HG03571 (cell line): ENCODE results near the gene ZNF446.
"Not testable (repeated sequence)": the region's sequence is repeated elsewhere in the genome, so short reads cannot be mapped to it uniquely, and the experiment has no call there.

Source experiments
- ATAC-seq: cut with Tn5 transposase; IDR thresholded peaks from one replicate; pipeline ENCODE4 v1.9.1; 2021; ENCODE audit not compliant: unreplicated experiment

The ZNF446 gene

DNA sequence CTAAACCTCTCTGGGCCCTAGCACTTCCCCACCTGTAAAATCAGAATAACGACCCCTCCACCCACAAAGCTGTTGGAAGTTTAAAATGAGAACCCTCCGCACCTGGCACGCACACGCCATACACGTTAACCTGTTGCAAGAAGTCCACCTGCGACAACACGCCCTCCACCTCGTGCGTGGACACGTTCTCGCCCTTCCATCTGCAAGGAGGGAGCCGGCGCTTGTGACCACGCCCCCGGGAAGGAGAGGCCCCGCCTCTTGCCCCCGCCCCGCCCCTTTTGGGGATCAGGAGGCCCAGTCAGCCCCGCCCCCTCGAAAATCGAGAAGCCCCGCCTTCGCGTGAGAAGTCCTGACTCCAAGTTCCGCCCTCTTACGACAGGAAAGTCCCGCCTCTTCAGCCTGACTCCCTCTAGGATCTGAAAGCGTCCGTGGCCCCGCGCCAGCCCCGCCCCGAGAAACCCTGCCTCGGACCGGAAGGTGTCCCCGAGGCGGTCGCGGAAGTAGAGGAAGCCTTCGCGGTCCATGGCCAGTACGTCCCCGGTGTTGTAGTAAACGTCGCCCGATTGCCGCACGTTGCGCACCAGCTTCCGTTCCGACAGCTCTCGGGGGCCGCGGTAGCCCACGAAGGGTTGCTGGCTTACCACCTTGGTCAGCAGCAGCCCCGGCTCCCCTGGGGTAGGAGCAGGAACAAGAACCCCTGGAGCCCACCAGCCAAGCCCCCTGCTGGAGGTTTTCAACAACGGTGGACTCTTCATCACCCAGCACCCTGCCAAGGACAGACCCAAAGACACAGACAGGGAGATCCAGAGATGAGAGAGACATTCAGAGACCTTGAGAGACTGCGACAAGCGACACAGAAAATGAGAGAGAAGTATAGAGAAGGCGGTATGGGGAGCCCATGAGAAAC lies 23.1 kb downstream of the ZNF446 start:
- ATAC-seq = peak; percentile 73

DNA sequence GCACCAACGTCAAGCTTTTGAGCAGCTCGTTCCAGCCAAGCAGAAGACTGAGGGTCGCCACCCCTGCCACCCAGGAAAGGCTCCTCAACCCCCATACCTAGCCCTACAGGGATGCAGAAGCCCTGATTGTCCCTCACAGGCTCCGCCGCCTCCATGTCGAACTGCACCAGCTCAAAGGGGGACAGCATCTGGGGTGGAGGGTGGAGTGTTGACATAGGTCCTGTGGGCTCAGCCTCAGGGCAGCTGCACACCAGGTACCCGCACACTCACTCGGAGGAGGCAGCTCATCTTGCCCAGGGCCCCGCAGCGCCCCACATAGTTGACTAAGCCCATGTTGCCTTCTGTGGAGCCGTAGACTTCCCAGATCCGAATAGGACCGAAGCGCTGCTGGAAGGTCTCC lies 24.1 kb downstream of the ZNF446 start:
- no peak for ATAC-seq

DNA sequence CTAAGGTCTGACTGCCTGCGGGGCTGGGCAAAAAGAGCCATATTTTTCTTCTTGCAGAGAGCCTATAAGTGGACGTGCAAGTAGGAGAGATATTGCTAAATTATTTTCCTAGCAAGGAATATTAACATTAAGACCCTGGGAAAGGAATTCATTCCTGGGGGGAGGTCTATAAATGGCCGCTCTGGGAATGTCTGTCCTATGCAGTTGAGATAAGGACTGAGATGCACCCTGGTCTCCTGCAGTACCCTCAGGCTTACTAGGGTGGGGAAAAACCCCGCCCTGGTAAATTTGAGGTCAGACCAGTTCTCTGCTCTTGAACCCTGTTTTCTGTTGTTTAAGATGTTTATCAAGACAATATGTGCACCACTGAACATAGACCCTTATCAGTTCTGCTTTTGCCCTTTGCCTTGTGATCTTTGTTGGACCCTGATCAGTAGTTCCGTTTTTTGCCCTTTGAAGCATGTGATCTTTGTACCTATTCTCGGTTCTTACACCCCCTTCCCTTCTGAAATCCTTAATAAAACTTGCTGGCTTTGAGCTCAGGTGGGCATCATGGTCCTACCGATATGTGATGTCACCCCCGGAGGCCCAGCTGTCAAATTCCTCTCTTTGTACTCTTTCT lies 31.6 kb downstream of the ZNF446 start:
- not testable (repeated sequence) for ATAC-seq

DNA sequence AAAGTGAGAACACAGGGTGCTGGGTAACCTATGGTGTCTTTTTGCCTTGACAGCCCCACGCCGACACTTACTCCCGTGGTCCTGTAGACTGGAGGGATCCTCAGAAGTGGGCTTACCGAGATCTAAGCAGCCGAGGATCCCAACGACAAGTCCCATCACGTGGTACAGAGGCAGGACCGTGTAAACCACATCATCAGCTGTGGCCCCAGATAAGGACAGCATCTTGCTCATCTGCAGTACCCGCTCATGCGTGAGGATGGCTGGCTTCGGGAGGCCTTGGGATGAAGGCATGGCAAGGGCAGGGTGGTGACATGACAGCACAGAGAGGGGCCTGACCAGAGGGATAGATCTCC lies 33.6 kb downstream of the ZNF446 start:
- no peak for ATAC-seq

DNA sequence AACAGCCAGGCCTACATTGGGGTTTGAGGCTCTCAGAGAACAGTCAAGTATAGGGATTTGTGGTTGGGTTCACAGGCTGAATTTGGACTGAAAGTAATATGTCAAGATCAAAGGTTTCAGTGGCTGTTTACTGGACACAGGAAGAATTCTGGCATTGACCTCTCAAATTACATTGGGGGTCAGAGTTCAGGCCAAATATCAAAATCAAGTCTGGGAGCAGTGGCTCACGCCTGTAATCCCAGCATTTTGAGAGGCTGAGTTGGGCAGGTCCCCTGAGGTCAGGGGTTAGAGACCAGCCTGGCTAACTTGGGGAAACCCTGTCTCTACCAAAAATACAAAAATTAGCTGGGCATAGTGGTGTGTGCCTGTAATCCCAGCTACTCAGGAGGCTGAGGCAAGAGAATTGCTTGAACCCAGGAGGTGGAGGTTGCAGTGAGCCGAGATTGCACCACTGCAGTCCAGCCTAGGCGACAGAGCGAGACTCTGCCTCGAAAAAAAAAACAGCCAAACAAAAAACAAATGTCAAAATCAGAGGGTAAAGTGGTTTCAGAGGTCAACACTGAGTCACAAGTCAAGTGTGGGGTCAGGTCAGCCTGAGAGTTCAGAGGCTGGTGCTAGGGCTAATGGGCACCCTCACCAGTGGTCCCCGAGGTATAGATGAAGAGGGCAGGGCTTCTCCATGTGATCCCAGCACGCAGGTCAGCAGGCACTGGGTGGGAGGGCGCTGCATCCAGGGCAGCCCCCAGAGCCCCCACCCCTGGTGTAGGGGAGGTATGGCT lies 34.1 kb downstream of the ZNF446 start:
- ATAC-seq = no peak

DNA sequence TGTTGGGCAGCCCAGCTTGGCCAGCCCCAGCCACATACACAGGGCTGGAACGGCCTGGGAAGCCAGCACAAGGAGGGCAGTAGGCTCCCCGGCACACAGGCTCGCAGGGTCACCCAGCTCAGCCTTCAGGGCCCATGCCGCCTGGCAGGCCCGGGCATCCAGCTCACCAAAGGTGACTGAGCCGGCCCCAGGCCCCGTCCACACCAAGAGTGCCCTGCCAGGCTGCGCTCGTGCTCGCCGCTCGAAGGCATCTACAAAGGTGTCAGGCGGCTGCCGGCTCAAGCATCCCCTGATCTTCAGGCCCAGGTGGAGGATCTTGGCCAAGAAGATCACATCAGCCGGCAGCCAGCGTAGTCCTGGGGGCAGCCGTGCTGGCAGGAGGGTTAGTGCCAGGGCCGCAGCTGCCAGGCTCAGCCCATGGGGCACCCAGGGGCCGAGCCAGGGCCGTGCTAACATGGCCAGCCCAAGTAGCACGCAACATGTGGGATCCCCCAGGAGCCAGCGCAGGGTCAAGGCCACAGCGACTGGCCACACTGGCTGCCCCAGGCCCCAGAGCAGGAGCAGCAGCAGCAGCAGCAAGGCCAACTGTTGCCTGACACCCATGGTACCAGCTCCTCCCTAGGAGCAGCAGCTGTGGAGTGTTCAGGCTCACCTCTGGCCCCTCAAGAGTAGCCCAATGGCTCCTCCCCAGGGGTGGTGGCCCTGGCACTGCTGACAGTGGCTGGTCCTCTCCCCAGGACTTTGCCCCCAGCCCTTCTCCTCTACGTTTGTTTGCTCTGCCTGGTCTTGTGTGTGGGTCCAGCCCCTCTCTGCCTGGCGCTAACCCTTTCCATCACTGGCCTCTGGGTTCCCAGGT lies 35.4 kb downstream of the ZNF446 start, which contains the start of gene SLC27A5:
Gene SLC27A5 (minus strand): TSS at position 640 of the 856 bp plus-strand sequence. CDS start 37 bp downstream, at position 603.
- ATAC-seq = no peak

DNA sequence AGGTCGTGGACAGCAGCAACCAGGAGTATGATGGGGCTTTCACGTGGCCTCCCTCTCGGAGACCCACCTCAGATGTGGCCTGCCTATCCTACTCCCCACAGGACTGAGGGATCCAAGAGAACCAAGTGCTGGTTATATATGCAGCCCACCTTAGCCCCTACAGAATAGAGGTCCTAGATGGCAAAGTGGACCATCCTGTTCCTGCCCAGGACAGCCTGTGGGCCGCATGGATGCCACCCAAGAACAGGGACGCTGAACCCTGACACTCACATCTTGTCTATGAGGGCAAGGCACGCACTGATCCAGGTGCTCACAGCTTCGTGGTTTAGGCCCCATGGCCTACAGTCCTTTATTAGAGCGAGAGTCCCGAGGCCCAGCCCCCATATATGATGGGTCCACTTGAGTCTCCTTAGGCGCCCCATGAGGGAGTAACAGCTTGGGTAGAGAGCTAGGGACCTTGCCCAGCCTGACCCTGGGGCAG lies 37.1 kb downstream of the ZNF446 start:
- ATAC-seq = no peak

DNA sequence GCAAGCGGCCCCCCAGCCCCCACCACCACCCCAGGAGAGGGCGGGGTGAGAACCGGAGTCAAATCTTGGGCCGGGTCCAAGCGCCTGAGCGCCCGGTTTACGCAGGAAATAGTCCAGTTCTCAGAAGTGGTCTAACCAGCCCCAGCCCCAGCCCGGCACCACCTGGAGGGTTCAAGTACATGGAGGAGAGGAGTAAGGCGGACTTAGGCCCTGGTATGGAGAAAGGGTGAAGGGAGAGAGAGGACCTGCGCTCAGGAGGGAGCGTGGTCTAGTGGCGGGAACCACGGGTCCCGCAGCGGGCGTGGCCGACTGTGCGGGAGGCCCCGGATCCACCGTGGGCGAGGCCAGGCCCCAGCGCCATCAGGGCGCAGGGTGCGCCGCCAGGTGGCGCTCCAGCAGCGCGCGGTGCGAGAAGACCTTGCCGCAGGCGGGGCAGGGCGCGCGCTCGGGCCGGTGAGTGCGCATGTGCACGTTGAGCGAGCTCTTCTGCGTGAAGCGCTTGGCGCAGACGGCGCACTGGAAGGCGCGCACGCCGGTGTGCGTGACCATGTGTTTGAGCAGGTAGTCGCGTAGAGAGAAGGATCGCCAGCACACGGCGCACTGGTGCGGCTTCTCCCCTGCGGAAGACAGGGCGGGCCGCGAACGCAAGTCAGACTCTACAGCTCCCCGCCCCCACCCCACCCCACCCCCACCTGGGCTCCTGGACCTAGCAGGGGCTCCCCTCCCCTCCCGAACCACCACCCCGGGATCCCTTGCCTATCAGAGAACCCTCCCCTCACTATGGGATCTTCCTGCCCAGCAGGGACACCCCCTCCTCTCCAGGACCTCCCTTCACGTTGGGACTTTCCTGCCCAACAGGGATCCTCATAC lies 37.8 kb downstream of the ZNF446 start:
- ATAC-seq = no peak

DNA sequence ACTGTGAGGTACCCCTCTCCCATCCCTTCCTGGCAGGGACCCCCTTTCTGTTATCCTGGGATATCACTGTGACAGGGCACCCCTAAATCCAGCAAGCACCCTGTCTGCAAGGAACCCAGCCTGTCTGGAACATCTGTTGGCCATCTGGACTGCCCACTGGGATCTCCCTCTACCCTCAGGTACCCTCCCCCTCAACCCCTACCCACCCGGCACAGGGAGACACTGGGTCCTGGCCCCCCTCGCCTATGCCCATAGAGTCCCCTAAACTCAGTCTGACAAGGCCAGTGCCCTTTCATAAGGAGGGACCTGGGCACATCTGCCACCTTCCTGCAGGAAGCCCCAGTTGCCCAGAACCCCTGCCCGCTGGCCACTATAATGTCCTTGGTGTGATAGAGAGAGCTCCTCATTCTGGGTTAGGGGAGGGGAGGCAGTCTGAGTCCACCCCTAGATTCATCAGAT lies 38.4 kb downstream of the ZNF446 start:
- ATAC-seq = no peak

DNA sequence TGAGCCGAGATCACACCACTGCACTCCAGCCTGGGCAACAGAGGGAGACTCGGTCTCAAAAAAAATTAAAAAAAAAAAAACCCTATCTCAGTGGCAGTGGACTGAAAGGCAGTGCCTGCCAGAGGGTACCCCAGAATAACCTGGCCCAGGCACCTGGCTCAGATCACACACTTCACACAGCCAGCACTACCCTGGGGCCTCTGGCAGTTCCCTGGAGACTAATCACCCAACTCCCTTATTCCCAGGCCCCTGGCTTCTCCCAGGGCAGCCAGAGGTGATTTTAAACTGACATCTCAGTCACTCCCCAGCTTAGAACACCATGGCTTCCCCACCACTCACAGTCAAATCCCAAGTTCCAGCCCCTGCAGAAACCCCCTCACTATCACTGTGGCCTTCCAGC lies 39.1 kb downstream of the ZNF446 start:
- ATAC-seq = no peak

DNA sequence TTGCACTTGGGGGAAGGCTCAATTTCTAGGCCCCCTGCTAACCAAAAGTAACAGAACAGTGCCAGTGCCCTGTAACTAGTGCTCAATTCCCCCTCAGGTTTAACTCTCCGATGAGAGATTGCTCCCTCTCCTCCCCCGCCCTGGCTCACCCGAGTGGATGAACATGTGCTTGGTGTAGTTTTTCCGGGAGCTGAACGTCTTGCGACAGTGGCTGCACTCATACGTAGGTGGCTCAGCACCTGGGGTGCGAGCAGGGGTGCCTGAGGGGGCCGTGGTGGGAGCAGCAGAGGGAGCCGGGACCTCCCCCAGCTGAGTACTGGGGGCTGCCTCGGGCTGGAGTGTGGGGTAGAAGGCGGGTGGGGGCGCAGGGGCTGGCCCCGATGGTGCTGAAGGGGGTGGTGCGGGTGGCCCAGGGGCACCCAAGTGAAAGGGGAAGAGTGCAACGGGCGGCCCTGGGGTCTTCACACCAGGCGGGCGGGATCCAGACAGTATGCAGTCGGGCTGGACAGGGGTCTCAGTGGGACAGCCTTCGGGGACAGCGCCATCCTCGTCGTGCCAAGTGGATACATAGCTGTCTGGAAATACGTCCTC lies 40.2 kb downstream of the ZNF446 start:
- ATAC-seq = no peak

DNA sequence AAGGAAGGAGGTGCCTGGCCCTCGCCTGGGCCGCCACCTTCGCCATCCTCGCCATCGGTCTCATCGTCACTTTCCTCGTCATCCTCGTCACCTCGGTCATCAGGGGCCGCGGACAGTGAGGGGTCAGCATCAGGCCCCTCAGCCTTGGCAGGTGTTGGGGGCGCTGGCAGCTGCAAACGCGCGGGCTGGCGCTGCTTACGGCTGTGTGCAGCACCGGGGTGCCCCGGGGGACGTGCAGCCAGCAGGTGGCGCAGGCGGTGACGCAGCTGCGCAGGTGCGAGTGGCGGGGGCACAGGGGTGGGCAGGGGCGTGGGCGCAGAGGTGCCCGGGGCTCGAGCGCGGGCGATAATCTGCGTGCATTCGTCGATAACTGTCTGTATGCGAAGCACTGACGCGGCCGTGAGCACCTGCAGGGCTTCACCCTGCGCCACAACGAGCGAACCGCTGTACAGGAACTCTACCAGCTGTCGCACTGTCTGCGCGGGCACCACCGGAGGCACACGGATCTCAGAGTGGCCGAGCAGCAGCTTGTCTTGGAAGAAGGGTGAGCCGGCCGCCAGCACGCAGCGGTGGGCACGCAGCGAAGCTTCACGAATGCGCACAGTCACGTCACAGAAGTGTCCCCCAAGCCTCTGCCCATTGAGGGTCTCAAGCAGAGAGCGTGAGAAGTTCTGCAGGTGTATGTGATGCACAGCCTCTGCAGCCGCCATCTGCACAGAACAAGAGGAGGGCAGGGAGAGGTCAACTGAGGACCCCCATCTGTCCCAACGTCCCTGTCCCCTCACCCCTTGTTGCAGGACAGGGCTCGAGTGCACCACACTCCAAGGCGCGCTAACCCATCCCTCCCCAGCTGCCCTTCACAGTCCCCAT lies 41.0 kb downstream of the ZNF446 start:
- no peak for ATAC-seq

DNA sequence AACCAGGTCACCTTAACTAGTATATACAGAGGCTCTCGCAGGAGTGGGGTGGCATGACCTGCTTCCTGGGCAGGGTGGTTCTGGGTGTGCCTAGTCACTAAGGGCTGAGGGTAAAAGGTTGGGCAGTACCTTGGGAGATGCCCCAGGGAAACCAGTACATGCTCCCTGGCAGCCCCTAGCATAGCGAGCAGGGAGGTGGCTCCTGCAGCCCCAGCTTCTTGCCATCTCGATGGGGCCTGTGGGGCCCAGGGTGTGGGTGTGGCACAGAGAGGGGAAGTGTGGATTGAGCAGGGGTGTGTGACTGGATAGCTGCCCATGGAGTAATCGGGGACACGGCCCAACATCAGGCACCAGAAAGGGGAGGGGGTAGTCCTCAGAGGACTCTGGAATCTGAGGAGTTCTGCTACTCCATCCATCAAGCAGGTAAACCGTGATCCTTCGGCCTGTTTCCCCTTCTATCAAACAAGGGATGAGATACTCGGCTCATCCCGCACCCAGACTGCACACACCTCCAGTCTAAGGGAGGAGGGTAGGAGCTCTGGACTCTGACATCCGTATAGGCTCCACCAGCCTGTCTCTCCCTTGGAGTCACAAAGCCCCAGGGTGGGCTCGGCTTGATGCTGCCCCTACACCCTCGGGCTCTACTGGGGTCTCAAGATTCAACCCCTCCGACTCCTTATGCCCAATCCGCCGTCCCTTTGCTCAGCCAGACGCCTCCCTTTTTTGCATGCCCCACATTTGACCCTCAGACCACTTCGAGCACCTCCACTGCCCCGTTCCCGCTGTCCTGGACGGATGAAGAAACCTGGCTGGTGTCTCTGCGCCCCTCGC lies 42.3 kb downstream of the ZNF446 start:
- no peak for ATAC-seq

DNA sequence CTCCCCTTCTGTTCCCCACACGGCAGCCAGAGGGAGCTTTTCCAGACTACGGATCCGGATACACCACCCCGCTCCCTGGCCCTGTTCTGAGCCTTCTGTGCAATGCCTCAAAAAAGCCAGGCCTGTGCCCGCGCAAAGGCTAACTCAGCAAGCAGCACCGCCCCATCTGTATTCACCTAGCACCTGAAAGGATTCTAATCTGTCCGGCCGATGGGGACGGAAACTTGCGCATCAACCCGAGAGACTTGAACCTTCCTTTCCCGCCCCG lies 42.9 kb downstream of the ZNF446 start:
- peak; percentile 5 for ATAC-seq

DNA sequence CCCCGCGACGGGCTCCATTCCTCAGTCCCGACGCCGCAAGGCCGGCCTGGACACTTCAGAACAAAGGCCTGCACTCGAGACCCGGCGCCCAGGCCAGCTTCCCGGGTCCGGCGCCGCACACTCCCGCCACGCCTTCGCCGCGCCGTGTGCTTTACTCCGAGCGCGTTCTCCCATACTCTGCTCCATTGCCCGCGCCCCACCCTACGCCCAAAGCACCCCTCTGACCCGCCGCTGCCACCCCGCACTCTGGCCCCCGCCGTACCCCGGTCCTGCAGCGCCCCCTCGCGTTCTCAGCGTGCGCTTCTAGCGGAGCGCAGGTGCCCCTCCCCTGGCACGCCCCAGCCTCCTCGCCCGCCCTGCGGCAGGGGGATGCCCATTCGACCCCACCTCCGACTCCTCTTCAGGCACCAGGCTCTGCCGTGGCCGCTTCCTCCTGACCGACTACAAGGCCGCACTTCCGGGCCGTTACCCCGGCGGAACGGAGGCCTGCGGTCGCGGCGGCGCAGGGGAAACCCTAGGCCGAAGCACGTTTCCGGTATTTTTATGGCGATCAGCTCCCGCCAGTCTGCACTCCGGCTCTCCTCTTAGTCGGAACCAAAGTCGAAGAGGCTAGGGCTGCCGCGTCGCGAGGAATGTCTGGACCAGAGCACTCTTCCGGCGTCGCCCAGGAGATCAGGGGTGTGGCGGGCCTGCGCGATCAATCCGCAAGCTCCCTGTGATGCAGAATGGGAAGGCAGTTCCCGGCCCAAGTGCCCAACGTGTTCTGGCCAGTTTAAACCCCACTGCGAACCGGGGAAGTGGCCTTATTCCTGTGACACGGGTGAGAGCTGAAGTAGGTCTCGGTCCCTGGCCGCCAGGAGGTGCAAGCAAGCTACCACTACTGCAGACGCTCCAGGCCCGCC lies 43.5 kb downstream of the ZNF446 start, which contains the start of gene ZBTB45:
Gene ZBTB45 (minus strand): TSS at position 456 of the 902 bp plus-strand sequence. CDS start 2,137 bp downstream, outside the sequence.
- ATAC-seq = peak; percentile 74

DNA sequence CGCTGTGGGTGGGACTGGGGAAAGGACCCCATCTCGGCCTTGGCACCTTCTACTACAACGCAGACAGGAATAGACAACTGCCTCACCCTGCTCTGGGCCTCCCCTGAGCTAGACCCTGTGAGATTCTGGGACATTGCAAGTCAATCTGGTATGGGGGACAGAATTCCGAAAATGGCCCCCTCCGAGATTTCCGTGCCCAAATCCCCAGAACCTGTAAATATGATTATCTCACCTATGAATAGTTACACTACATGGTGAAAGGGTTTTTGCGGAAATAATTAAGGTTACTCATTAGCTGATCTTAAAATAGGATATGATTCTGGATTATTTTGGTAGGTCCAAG lies 44.1 kb downstream of the ZNF446 start:
- no peak for ATAC-seq
